Ecto neural progenitor cell (in vitro differentiated cells): Measurements from ENCODE around the gene ZSCAN22.
"Not testable (repeated sequence)": the region's sequence is repeated elsewhere in the genome, so short reads cannot be mapped to it uniquely, and the experiment has no call there.

Experiments used
- DNase-seq: peaks from one replicate; pipeline ENCODE4 v3.0.0-alpha.2; 2018; ENCODE audit warnings: low spot score

ZSCAN22 gene

GRCh38 chr19:58326914-58327726 lies at the start of gene ZSCAN22:
ZSCAN22 (plus strand) TSS chr19:58326994; CDS start chr19:58334803, 7,809 bp downstream.
- peak; percentile 97 for DNase-seq

DNA sequence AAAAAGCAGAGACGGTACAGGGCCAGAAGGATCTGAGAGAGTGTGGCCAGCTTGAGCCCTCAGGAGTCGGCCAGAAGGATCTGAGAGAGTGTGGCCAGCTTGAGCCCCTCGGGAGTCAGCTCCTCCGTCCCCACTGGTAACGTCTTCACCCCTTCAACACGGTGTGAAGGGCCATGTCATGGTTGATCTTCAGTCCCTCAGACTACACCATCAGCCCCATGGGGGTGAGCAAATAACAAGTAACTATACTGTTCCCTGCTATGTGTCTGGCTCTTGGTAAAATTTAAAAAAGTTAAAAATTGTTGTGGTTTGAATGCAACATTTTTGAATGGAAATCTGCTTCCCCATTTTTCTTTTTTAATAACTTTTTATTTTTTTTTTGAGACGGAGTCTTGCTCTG lies 49.6 kb upstream of the ZSCAN22 start:
- no peak for DNase-seq

DNA sequence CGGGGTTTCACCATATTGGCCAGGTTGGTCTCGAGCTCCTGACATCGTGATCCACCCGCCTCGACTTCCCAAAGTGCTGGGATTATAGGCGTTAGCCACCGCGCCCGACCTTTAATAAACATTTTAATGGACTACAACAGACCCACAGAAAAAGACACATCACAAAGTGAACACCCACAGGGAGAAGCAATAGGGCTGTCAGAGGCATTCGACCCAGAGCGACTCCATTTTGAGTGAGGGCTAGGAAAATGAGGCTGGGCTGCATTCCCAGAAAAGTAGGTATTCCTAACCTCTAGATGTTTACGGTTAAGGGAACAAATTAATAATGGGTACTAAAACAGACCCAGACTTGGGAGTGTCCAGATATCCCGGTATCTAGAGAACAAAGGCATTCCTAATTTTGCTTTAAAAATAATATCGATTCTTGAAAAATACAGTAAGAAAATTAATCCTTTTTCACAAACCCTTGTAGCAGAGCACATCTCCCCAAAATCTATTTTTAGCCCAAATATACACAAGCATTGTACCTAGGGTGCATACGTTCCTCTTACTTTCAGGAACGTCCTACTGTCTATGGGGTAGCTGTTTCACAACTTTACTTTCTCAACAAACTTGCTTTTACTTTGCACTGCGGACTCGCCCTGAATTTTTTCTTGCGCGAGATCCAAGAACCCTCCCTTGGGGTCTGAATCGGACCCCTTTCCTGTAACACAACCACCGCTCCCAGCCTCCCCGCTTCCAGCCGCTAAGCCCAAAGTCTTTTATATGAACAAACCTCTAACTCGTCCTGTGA lies 48.9 kb upstream of the ZSCAN22 start:
- DNase-seq, result no peak

DNA sequence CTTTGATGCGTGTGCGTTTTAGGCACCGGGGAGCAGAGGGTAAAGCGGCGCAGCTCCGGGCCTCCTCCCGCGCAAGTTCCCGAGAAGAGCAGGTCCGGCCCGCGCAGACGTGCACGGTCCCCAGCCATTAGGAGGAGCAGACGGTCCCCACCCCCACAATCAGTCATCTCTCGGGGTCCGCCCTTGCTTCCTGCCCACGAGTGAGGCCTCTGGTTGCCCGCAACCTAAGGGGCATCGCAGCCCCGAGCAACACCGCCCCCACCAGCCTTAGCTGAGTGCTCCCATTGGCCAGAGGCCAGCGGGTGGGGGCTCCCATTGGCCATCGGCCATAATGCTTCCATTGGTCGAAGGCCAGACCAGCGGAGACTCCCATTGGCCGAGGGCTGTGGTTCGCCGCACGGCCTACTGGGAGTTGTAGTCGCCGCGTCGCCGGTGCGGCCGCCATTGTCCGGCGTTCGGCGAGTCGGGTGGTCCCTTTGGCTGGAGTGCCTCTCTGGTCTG lies 48.2 kb upstream of the ZSCAN22 start, which contains the start of gene ZNF8:
Gene ZNF8 (plus strand): TSS at position 415 of the 501 bp plus-strand sequence. CDS start 127 bp downstream, outside the sequence.
- peak; percentile 99 for DNase-seq

DNA sequence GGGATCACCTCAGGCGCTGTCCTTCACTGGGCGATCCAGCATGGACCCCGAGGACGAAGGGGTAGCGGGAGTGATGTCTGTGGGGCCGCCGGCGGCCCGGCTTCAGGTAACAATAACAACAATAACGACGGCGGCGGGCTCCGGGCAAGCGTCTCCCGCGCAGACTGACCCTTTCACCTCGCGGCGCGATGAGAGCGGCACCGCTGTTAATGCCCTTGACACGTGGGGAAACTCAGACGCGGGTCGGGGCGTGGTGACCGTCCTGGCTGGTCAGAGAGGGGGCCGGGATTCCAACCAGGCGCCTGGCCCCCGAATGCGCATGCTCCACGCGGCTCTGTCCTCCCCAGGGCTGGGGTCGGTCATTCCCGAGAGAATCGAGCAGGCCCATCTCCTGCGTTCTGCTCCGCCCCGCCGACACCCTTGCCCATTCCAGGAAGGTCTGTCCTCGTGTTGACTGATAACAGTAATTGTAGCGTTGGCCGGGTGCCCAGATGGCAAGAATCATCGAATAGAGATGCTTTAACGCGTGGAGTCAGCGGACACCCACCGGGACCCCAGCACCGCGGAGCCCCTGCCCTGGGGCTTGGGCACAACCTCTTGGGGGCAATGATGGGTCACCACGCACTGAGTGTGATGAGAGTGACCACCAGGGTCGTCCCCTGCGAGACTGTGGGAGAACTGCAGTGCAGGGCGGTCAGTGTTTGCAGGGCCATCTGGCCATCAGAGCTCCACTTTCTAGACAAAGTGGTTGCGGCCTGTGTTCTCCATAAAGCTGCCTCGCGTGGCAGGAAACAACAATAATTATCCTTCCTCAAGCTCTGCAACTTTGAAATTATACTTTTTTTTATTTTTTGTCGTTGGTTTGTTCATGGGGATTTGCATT lies 47.5 kb upstream of the ZSCAN22 start:
- DNase-seq, result no peak

DNA sequence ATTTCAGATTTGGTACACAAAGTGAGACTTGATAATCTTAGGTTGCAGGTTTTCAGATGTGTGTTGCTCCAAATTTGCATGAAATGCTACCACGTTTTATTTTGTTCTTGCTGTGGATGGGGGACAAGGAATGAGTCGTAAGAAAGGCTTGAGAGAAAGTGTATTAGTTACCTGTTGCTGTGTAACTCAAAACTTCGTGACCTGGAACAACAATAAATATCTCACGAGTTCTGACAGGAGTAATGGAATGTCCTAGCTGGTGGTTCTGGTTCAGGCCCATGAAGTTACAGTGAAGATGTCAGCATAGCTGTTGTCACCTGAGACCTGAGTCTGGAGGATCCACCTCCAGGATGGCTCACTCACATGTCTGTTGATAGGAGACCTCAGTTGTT lies 46.9 kb upstream of the ZSCAN22 start:
- DNase-seq, result no peak

- DNase-seq, result no peak
Observed at GRCh38 chr19:58284199-58284598, 42.6 kb upstream of the ZSCAN22 start.

- no peak for DNase-seq
Observed at GRCh38 chr19:58291943-58292342, 34.9 kb upstream of the ZSCAN22 start.

GRCh38 chr19:58294743-58295374 lies 31.9 kb upstream of the ZSCAN22 start:
- no peak for DNase-seq

GRCh38 chr19:58296104-58296503 lies 30.7 kb upstream of the ZSCAN22 start:
- DNase-seq, result no peak

GRCh38 chr19:58300620-58301019 lies 26.2 kb upstream of the ZSCAN22 start:
- DNase-seq, result no peak

DNA sequence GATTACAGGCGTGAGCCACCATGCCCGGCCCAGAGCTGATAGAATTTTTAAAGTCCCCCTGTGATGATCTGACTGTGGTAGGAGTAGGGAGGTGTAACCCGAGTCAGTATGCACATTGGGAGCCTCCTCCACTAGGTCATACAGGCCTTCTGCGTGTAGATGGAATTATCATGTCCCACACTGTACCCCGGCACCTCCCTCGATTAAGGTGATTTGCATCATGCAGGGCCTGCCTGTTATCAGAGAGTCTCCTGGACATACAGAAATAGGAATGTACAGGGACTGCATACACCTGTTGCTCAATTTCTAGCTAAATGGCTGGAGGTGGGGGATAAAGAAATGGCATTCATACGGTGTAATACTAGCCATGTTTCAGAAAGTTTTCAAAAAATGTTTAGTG lies 22.5 kb upstream of the ZSCAN22 start:
- DNase-seq, result no peak

DNA sequence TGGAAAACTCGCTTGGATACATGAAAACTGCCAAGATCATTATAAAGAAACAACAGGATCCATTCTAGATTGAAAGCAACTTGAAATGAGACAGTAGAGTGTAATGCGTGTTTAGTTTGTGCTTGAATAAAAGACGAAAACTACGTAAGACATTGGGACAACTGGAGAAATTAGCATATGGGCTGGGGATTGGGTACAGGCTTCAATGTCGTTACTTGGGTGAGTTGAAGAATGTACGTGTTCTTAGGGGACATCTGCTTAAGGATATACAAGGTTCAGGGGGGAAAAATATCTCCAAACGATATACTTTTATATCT lies 22.1 kb upstream of the ZSCAN22 start:
- no peak for DNase-seq

DNA sequence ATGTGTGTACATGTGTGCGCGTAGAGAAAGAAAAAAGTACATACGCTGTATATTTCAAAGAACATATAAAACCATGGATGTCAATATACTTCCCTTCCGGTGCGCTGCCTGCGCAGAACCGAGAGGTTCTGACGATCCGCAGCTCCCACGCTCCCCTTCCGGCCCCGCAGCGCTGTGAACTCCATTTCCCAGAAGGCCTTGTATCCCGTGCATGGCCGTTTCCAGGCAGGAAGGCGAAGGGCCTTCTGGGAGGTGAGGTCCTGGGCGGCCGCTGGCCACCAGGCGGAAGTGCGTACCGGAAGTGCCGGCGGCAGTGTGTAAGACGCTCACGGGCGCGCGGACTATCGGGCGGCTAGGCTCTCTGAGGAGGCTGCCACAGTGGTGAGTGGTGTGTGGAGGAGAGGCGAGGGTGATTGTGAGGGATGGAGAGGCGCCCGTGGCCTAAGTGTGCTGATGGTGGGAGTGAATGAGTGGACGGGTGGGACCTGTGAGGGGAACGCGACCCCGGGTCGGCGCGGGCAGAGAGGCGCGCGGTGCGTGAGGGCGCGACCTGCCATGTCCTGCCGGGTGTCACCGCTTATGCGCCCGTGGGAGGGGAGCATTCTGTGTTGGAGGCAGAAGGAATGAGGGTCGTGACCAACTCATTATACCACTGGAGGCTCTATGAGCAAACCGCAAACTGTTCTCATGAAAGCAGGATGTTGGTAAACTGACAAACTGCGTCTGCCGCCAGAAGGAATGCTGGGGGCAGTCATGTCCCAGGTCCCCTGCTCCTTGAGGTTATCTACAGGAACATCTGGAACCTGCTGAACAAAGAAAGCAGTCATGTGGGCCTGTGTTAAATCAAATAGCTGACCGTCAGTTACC lies 21.5 kb upstream of the ZSCAN22 start, which contains the start of gene ERVK3-1:
Gene ERVK3-1 (plus strand): TSS at position 313 of the 867 bp plus-strand sequence. CDS start 6,792 bp downstream, outside the sequence.
- peak; percentile 94 for DNase-seq

- DNase-seq, result no peak
Observed at GRCh38 chr19:58305932-58306323, 20.9 kb upstream of the ZSCAN22 start.

DNA sequence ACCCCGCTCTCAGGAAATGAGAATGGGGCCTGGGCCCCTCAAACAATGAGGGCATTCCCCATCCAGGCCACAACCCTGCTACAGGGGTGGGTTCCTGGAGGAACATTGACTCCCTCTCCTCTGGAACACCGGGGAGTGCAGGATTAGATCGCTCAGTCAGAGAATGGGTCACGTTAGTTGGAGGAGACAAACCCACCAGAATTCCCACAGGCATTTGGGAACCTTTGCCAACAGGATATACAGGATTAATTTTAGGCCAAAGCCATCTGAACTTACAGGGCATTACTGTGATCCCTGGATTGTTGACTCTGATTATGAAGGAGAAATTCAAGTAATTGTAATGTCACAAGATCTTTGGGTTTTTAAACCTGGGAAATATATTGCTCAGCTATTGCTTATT lies 19.1 kb upstream of the ZSCAN22 start:
- no peak for DNase-seq

- not testable (repeated sequence) for DNase-seq
Observed at GRCh38 chr19:58310685-58311084, 16.1 kb upstream of the ZSCAN22 start.

DNA sequence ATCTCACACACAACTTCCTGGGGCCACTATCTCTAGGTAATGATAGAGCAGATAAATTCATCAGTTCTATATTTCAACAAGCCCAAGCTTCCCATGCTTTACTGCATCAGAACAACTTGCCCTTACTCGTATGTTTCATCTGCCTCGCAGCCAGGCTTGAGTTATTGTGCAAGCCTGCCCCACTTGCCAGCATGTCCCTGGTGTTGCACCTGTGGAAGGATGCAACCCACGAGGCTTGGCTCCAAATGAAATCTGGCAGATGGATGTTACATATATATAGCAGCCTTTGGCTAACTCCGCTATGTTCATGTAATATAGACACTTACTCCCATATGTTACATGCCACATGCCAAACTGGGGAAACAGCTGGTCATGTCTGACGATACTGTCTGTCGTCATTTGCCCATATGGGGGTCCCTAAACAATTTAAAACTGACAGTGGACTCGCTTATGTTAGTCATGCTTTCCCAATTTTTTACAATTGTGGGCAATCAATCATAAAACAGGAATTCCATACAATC lies 15.4 kb upstream of the ZSCAN22 start:
- no peak for DNase-seq

DNA sequence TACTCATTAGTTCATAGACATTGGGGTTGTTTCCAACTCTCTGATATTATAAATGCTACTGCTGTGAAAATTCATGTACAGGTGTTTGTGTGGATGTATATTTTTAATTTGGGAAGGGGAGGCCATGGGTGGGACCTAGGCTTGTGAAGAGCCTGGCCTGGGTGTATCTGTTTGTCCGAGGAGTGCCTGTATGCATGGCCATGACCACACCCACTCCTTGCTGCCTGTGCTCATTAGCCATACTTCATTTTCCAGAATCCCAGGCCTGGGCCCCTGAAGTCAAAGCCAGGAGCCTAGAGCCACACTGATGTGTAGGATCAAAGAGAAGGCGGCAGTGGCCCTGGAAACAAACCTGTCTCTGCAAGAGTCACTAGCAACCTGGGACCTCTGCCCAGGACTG lies 11.2 kb upstream of the ZSCAN22 start:
- no peak for DNase-seq

DNA sequence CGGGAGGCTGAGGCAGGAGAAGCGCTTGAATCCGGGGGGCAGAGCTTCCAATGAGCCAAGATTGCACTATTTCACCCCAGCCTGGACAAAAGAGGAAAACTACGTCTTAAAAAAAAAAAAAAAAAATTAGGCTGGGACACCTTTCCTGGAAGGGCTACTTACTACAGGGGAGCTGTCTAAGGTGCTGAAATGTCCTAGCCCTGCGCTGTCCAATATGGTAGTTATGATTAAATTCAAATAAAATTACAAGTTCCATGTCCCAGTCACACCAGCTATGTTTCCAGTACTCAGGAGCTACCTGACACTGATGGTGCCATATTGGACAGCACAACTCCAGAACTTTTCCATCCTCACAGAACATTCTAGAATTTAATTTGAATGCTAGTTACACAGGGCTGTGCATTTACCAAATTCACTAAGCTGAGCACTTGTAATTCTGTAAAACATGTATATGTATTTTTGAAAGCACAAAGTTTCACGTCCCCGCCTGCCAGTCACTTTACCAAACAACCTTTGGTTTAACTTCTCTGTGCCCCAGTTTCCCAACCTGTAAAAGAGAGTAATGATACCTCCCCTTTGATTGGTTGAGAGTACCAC lies 9.2 kb upstream of the ZSCAN22 start:
- no peak for DNase-seq
